Measurements from ENCODE around the gene PCARE.

GRCh38 chr2:29063646-29064345 is 10.5 kb downstream of the PCARE start:
- TF ChIP-seq POLR2A (IDR thresholded peaks at IDR 0.05) (no peak), CTCF (IDR thresholded peaks at IDR 0.05) (no peak)

All from sigmoid colon (tissue), 3 donors.